ENCODE results near the gene RPA1.

Gene RPA1

GRCh38 chr17:1942666-1943435 lies 113.0 kb downstream of the RPA1 start:
- DNase-seq (ENCODE audit: low read depth): no peak

- DNase-seq (ENCODE audit: low read depth): no peak
Observed at GRCh38 chr17:1943436-1943831, 113.6 kb downstream of the RPA1 start.

- DNase-seq (ENCODE audit: low read depth): no peak
Observed at GRCh38 chr17:1945621-1946020, 115.8 kb downstream of the RPA1 start.

- DNase-seq (ENCODE audit: low read depth): no peak
Observed at GRCh38 chr17:1946021-1946932, 116.5 kb downstream of the RPA1 start.

GRCh38 chr17:1947229-1947742 lies 117.5 kb downstream of the RPA1 start:
- no peak for DNase-seq (ENCODE audit: low read depth)

- no peak for DNase-seq (ENCODE audit: low read depth)
Observed at GRCh38 chr17:1947743-1948516, 118.1 kb downstream of the RPA1 start.

- no peak for DNase-seq (ENCODE audit: low read depth)
Observed at GRCh38 chr17:1948517-1948825, 118.7 kb downstream of the RPA1 start.

Data from T-helper 22 cell (primary cell).